ENCODE data around the gene GTF2E1.

GTF2E1 gene

DNA sequence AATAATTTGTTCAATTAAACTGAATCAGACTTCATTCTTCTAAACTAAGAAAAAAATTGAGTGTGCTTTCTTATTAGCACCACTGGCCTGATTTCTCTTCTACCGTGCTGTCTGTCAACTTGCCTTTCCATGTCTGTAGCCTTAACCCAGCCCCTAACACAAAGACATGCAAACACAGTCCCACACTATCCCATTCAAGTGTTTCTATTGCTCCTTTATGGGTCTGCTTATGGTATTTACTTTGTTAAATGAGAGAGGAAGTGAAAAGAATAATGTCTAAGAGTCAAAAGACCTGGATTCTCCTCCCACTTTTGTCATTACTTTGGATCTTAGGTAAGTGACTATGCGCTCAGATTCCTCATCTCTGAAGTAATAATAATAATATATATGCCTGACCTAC, 55.3 kb downstream of the GTF2E1 start:
- no peak for DNase-seq (ENCODE audit: low spot score)

DNA sequence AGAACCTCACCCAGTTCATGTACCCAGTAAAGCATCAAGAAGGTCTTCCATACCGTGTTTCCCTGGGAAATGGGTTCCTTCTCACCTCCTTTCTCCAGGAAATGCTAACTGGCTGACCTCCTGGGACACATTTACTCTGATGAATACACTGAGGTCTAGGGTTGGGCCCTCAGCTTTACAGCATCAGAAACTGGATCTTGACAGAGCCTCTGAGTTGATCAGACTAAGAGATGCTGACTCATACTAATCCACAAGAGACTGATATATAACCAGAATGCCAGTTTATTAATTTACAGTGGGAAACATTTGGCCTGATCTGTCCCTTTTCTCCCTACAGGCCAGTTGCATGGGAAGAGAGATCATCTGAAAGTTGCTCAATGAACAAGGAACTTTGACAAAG, 55.8 kb downstream of the GTF2E1 start:
- DNase-seq (ENCODE audit: low spot score) = no peak

DNA sequence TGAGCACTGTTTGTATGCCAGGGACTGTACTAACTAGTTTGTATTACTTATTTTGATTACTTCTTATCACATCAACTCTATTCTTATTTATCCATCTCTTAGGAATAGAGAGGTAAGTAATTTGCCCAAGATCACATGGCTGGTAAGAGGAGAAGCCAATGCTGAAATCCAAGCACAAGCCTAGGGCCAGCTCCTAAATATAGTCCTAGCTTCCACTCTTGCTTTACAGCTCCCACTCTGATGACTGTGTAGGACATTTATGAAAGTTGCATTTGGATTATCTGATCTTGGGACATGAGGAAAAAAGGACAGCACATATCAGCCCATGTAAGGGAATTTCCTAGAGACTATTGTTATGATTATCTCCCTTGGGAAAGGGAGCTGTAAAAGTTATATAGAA, 58.1 kb downstream of the GTF2E1 start:
- DNase-seq (ENCODE audit: low spot score) = no peak

DNA sequence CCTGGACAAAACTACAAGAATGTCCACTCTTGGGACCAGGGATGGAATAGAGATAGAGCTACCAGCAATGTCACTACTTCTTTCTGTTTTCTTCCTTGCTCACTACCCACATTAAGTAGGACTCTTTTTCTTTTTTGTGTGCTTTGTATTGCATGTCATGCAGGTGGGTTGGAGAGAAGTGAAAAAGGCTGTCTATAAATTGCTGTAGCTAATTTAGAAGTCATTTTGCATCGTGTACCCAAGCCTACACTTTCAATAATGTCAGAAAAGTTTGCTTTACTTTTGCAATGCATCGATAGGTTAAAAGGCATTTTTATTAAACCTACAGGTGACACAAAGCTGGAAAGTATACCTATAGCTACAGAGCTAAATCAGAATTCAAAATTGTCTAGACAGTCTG, 58.9 kb downstream of the GTF2E1 start:
- no peak for DNase-seq (ENCODE audit: low spot score)

DNA sequence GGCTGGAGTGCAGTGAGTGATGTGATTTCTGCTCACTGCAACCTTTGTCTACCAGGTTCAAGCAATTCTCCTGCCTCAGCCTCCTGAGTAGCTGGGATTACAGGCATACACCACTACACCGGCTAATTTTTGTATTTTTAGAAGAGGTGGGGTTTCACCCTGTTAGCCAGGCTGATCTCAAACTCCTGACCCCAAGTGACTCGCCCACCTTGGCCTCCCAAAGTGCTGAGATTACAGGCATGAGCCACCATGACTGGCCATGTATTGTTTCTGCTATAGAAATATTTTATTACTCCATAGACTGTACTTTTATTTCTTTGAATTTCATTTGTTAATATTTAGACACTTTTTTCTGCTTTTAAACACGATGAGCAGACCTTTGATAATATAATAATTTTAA, 60.4 kb downstream of the GTF2E1 start:
- DNase-seq (ENCODE audit: low spot score) = no peak

DNA sequence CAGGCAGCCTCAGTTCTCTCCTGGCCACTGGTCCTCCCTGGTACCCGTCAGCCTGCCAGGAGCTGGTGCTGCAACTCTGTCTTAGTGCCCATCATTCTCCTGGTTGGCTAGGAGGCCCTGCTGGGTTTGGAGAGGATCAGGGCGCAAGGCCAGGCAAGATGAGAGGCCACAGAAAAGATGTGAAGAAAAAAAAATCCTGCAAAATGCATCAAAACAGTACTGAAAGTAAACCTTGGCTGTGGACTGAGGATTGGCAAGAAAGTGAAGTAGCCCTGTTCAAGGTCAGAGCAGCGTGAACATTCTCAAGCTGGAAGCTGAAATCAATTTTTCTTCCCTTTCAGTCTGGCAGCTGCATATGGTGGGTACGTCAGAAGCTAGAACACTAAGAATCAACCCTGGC, 74.2 kb downstream of the GTF2E1 start:
- no peak for DNase-seq (ENCODE audit: low spot score)

DNA sequence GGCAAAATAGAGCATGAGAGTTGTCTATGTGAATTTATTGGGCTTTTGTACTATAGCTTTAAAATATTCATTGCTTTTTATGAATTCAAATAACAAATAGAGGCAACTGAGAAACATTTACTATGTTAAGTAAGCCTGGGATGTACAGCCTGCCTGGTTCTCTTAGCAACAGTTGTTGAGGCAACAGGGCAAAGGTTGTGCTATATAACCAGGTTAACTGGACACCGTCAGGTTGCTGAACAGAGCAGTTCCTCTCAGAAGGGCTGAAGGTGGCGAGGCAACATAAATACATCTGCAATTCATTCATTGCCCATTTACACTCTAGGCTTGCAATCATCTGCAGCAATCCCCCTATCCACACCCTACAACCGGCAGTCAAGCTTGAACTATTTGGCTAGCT, 78.2 kb downstream of the GTF2E1 start:
- DNase-seq (ENCODE audit: low spot score) = no peak

DNA sequence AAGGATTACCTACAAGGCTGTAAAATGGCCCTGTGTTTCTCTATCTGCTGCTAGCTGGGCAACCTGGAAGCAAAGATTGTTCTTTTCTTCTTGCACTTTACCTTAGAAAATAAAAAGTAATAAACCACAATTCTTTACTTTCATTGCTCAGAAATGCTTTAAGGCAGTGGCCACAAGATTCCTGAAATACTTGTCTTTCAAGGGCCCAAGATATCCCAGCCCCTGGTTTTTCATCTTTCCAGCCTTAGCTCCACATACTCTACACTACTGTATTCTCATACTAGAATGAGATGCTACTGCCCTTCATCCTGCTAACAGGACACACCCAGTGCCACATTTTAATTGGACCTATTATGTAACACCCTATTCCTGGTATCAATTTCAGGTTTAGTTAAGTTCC, 78.9 kb downstream of the GTF2E1 start:
- DNase-seq (ENCODE audit: low spot score) = no peak

DNA sequence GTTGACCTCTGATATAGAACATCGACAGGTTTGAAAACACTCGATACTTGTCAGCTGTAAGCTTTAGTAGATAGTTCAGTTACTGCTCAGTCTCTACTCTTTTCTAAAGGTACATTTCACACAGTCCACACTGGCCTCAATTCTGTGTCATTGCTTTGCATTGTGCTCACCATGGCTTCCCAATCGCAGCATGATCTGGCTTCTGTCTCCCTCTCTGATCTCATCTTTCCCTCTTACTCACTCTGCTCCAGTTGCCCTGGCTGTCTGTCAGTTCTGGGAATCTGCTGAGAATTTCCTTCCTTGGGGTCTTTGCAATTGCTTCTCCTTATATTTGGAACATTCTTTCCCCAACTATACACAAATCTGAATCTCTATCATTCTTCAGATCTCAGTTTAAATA, 80.6 kb downstream of the GTF2E1 start:
- no peak for DNase-seq (ENCODE audit: low spot score)

DNA sequence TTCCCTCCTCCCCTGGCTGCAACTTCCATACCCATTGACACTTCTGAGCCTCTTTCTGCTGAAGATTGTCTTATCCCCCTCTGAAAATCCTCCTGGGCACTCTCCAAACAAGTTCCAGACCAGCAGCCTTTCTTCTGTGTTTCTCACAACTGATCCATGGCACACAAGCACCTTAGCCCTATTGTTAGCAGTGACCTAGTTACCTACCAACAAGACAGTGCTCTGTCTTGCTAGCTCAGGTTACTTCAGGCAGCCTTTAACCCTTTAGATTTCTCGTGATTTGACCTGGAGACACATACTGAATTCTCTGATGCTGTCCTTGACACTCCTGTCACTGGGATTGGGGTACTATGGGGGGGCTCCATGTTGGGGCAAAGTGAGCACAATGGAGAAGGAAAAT, 82.1 kb downstream of the GTF2E1 start:
- DNase-seq (ENCODE audit: low spot score) = no peak

DNA sequence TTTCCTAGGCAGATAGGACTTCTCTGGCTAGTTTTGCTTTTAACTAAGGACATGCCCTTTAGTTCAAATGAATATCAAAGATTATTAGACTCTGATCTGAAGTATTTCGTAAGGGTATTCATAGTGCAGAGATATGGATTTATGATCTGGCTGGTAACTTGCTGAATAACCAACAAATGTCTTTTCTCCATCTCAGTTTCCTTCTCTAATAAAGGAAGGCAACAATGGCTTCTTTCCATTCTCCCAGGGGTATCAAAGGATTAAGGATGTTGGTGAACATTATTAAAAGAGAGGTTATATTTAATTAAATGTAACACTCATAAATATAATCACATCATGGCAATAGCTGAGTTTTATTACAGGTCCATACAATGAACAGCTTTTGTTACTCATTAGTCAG, 86.3 kb downstream of the GTF2E1 start:
- no peak for DNase-seq (ENCODE audit: low spot score)

DNA sequence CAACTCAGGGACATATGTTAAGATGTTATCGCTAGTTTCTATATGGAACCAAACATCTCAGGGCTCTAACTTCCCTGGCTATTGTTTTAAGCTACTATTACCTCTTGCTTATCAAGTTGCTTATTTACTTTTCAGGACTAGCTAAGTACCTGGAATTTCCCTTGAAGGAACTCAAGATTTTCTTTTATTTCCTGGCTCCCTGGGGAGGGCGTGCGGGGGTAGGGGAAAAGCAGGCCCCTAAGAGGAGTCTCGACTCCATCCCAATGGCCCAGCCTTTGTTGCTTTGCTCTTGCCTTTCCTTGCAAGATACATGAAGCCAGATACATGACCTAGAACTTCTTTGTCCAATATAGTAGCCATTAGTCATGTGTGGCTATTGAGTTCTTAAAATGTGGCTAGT, 88.5 kb downstream of the GTF2E1 start:
- DNase-seq (ENCODE audit: low spot score) = no peak

Small RNA genes lying within 50 kb of the gene (small RNA-seq; reads per million reads assigned to genes)
- gene MTCO1P29 (0 reads per million in 2 experiments), gene MTCO2P29 (0 reads per million in 2 experiments)
